ENCODE results near the gene SOX18.

The SOX18 gene

GRCh38 chr20:64038565-64039292 is 10.7 kb downstream of the SOX18 start:
- peak overlapping the region; percentile 48 to 57 for H3K4me3 ChIP-seq (ENCODE audit: low read length in 2 of 2)
- H3K36me3 ChIP-seq (ENCODE audit: control insufficient read depth in 2 of 2, insufficient read depth in 2 of 2, low read length in 2 of 2): peaks cover 7 to 13% of the 10 kb centered on the region in 2 donors
- peaks cover 10 to 15% of the 10 kb centered on the region in 2 donors for H3K4me1 ChIP-seq (ENCODE audit: control insufficient read depth in 2 of 2, insufficient read depth in 2 of 2, low read length in 2 of 2)
- peak overlapping the region in 1 of 2 donors; percentile 16 for H3K9ac ChIP-seq (ENCODE audit: low read depth in 1 of 2, low read length in 2 of 2)
- peak overlapping the region; percentile 15 to 32 for H3K27ac ChIP-seq (ENCODE audit: low read depth in 2 of 2, low read length in 2 of 2)
- peaks cover 31 to 59% of the 10 kb centered on the region in 2 donors for H3K27me3 ChIP-seq (ENCODE audit: control insufficient read depth in 2 of 2, insufficient read depth in 2 of 2, low read length in 2 of 2)
- H3K9me3 ChIP-seq (ENCODE audit: control insufficient read depth in 2 of 2, low read length in 2 of 2): no peaks in the 10 kb centered on the region

- Histone ChIP-seq H3K9me3 (ENCODE audit: control insufficient read depth in 2 of 2, low read length in 2 of 2) (no peaks in the 10 kb centered on the region), H3K36me3 (ENCODE audit: control insufficient read depth in 2 of 2, insufficient read depth in 2 of 2, low read length in 2 of 2) (peaks cover 9 to 16% of the 10 kb centered on the region in 2 donors), H3K4me1 (ENCODE audit: control insufficient read depth in 2 of 2, insufficient read depth in 2 of 2, low read length in 2 of 2) (peaks cover 10 to 15% of the 10 kb centered on the region in 2 donors), H3K9ac (ENCODE audit: low read depth in 1 of 2, low read length in 2 of 2) (no peak overlapping the region), H3K27me3 (ENCODE audit: control insufficient read depth in 2 of 2, insufficient read depth in 2 of 2, low read length in 2 of 2) (peaks cover 28 to 59% of the 10 kb centered on the region in 2 donors), H3K4me3 (ENCODE audit: low read length in 2 of 2) (peak overlapping the region in 1 of 2 donors; percentile 57), H3K27ac (ENCODE audit: low read depth in 2 of 2, low read length in 2 of 2) (peak overlapping the region in 1 of 2 donors; percentile 32)
These were observed 11.2 kb downstream of the SOX18 start for GRCh38 chr20:64038224-64038564.

GRCh38 chr20:64037498-64038213 is 11.8 kb downstream of the SOX18 start:
- H3K27ac ChIP-seq (ENCODE audit: low read depth in 2 of 2, low read length in 2 of 2): no peak overlapping the region
- no peak overlapping the region for H3K9ac ChIP-seq (ENCODE audit: low read depth in 1 of 2, low read length in 2 of 2)
- peaks cover 10 to 15% of the 10 kb centered on the region in 2 donors for H3K4me1 ChIP-seq (ENCODE audit: control insufficient read depth in 2 of 2, insufficient read depth in 2 of 2, low read length in 2 of 2)
- no peaks in the 10 kb centered on the region for H3K9me3 ChIP-seq (ENCODE audit: control insufficient read depth in 2 of 2, low read length in 2 of 2)
- peaks cover 28 to 61% of the 10 kb centered on the region in 2 donors for H3K27me3 ChIP-seq (ENCODE audit: control insufficient read depth in 2 of 2, insufficient read depth in 2 of 2, low read length in 2 of 2)
- H3K4me3 ChIP-seq (ENCODE audit: low read length in 2 of 2): no peak overlapping the region
- peaks cover 14 to 22% of the 10 kb centered on the region in 2 donors for H3K36me3 ChIP-seq (ENCODE audit: control insufficient read depth in 2 of 2, insufficient read depth in 2 of 2, low read length in 2 of 2)

GRCh38 chr20:64037199-64037497 is 12.3 kb downstream of the SOX18 start:
- Histone ChIP-seq H3K4me1 (ENCODE audit: control insufficient read depth in 2 of 2, insufficient read depth in 2 of 2, low read length in 2 of 2) (peaks cover 10 to 13% of the 10 kb centered on the region in 2 donors), H3K9ac (ENCODE audit: low read depth in 1 of 2, low read length in 2 of 2) (no peak overlapping the region), H3K27ac (ENCODE audit: low read depth in 2 of 2, low read length in 2 of 2) (no peak overlapping the region), H3K36me3 (ENCODE audit: control insufficient read depth in 2 of 2, insufficient read depth in 2 of 2, low read length in 2 of 2) (peaks cover 19 to 27% of the 10 kb centered on the region in 2 donors), H3K27me3 (ENCODE audit: control insufficient read depth in 2 of 2, insufficient read depth in 2 of 2, low read length in 2 of 2) (peaks cover 27 to 62% of the 10 kb centered on the region in 2 donors), H3K4me3 (ENCODE audit: low read length in 2 of 2) (no peak overlapping the region), H3K9me3 (ENCODE audit: control insufficient read depth in 2 of 2, low read length in 2 of 2) (no peaks in the 10 kb centered on the region)

DNA sequence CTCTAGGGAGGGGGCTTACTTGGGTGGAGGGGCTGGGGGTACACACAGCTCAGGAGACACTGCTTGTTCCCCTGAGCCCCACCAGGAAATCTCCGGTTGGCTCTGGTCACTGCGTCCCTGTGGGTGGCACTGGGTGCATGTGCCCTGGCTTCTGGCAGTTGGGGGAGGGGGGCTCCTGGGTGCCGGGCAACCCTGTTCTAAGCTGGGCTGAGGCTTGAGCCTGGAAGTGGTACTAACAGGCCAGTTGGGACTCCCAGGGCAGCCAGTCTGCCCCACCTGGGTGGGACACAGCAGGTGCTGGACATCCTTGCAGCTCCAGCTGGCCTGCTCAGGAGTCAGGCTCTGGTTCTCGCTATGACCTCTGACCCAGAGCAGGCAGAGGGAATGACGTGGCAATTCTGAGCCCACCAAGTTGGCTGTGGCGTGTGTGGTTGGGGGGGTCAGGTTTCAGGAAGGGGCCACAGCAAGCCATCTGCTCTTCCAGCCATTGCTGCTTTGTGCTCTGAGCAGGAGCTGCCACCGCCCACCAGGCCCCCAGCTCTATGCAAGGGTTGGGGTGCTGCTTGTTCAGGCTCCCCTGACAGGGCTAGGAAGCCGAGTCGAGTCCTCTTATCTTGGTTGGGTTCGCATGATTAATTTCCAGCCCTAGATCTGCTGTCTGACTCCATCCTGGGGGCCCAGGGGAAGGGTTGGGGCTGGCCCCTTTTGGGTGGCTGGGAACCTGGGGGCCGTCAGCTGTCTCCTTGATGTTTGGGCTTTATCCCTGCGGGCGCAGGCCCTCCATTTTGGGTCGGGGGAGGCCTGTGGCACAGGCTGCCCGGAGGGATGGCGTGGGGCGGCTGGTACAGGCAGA is 12.9 kb downstream of the SOX18 start:
- Histone ChIP-seq H3K4me3 (ENCODE audit: low read length in 2 of 2) (no peak overlapping the region), H3K4me1 (ENCODE audit: control insufficient read depth in 2 of 2, insufficient read depth in 2 of 2, low read length in 2 of 2) (peaks cover 10 to 13% of the 10 kb centered on the region in 2 donors), H3K27ac (ENCODE audit: low read depth in 2 of 2, low read length in 2 of 2) (no peak overlapping the region), H3K36me3 (ENCODE audit: control insufficient read depth in 2 of 2, insufficient read depth in 2 of 2, low read length in 2 of 2) (peaks cover 24 to 32% of the 10 kb centered on the region in 2 donors), H3K9ac (ENCODE audit: low read depth in 1 of 2, low read length in 2 of 2) (no peak overlapping the region), H3K27me3 (ENCODE audit: control insufficient read depth in 2 of 2, insufficient read depth in 2 of 2, low read length in 2 of 2) (peaks cover 26 to 57% of the 10 kb centered on the region in 2 donors), H3K9me3 (ENCODE audit: control insufficient read depth in 2 of 2, low read length in 2 of 2) (no peaks in the 10 kb centered on the region)

DNA sequence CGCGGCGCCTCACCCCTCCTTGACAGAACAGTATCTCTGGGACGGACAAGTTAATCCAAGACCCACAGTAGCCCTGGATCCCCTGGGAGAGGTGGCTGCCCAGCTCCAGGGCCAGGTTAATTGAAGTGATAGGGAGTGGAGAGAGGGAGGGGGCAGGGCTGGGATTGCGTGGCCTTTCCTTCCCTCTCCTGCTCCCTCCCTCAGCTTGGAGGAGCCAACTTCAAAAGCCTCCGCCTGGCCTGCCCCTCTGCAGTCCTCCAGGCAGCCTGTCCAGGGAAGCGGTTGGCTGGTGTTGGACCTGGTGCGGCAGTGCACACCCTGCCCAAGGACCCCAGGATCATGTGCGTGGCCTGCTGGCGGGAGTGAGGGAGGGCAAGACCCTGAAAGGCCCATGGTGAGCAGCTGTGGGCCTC is 13.5 kb downstream of the SOX18 start, which contains the start of gene C20orf204:
Gene C20orf204 (plus strand): TSS at position 250 of the 413 bp plus-strand sequence. CDS start 142 bp downstream, at position 392.
- Histone ChIP-seq H3K9me3 (ENCODE audit: control insufficient read depth in 2 of 2, low read length in 2 of 2) (no peaks in the 10 kb centered on the region), H3K27me3 (ENCODE audit: control insufficient read depth in 2 of 2, insufficient read depth in 2 of 2, low read length in 2 of 2) (peaks cover 21 to 53% of the 10 kb centered on the region in 2 donors), H3K9ac (ENCODE audit: low read depth in 1 of 2, low read length in 2 of 2) (no peak within 1 kb of the TSS), H3K27ac (ENCODE audit: low read depth in 2 of 2, low read length in 2 of 2) (no peak within 1 kb of the TSS), H3K4me3 (ENCODE audit: low read length in 2 of 2) (no peak within 1 kb of the TSS), H3K4me1 (ENCODE audit: control insufficient read depth in 2 of 2, insufficient read depth in 2 of 2, low read length in 2 of 2) (peaks cover 10 to 14% of the 10 kb centered on the region in 2 donors), H3K36me3 (ENCODE audit: control insufficient read depth in 2 of 2, insufficient read depth in 2 of 2, low read length in 2 of 2) (peaks cover 24 to 32% of the 10 kb centered on the region in 2 donors)

- H3K27ac ChIP-seq (ENCODE audit: low read depth in 2 of 2, low read length in 2 of 2): no peak overlapping the region
These were observed 14.1 kb downstream of the SOX18 start for GRCh38 chr20:64035066-64035932.

GRCh38 chr20:64033981-64034493 is 15.4 kb downstream of the SOX18 start:
- no peak overlapping the region for H3K4me3 ChIP-seq (ENCODE audit: low read length in 2 of 2)
- H3K9ac ChIP-seq (ENCODE audit: low read depth in 1 of 2, low read length in 2 of 2): no peak overlapping the region
- no peaks in the 10 kb centered on the region for H3K9me3 ChIP-seq (ENCODE audit: control insufficient read depth in 2 of 2, low read length in 2 of 2)
- peaks cover 36 to 43% of the 10 kb centered on the region in 2 donors for H3K36me3 ChIP-seq (ENCODE audit: control insufficient read depth in 2 of 2, insufficient read depth in 2 of 2, low read length in 2 of 2)
- peaks cover 12 to 18% of the 10 kb centered on the region in 2 donors for H3K4me1 ChIP-seq (ENCODE audit: control insufficient read depth in 2 of 2, insufficient read depth in 2 of 2, low read length in 2 of 2)
- H3K27me3 ChIP-seq (ENCODE audit: control insufficient read depth in 2 of 2, insufficient read depth in 2 of 2, low read length in 2 of 2): peaks cover 8 to 37% of the 10 kb centered on the region in 2 donors
- no peak overlapping the region for H3K27ac ChIP-seq (ENCODE audit: low read depth in 2 of 2, low read length in 2 of 2)

More at GRCh38 chr20:64035066-64035932, 14.1 kb downstream of the SOX18 start:
- Histone ChIP-seq H3K9ac (ENCODE audit: low read depth in 1 of 2, low read length in 2 of 2) (no peak overlapping the region), H3K27me3 (ENCODE audit: control insufficient read depth in 2 of 2, insufficient read depth in 2 of 2, low read length in 2 of 2) (peaks cover 15 to 46% of the 10 kb centered on the region in 2 donors), H3K4me3 (ENCODE audit: low read length in 2 of 2) (no peak overlapping the region), H3K36me3 (ENCODE audit: control insufficient read depth in 2 of 2, insufficient read depth in 2 of 2, low read length in 2 of 2) (peaks cover 24 to 32% of the 10 kb centered on the region in 2 donors), H3K9me3 (ENCODE audit: control insufficient read depth in 2 of 2, low read length in 2 of 2) (no peaks in the 10 kb centered on the region), H3K4me1 (ENCODE audit: control insufficient read depth in 2 of 2, insufficient read depth in 2 of 2, low read length in 2 of 2) (peaks cover 10 to 15% of the 10 kb centered on the region in 2 donors)

Data from mucosa of rectum (tissue), 2 donors.